DMS114 treated with DMSO at 0.1 percent for 48 hours (cell line): ENCODE measurements around the gene TTC23L.
"Not testable (repeated sequence)": the region's sequence is repeated elsewhere in the genome, so short reads cannot be mapped to it uniquely, and the experiment has no call there.

Experiments
- DNase-seq: peaks from one replicate; lab custom pipeline; 2025; ENCODE audit not compliant: unreplicated experiment; lab: John Stamatoyannopoulos, UW

Gene TTC23L

DNA sequence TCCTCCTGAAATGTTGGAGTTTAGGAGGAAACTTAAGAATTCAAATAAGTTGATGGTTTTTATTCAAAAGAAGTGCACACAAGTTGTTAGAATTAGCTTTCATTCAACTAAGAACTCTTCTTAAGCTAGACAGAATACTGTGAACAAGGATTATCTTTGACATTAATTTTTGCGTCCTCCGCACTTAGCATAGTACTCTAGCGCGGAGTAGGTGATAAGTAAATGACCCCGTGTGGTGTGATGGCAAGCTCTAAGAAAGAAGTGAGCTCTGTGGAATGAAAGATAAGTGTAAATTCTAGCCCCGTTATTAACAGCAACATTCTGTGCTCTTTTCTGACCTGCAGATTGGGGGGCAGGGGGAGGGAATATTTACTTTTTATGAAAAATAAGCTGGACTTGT, 77.6 kb downstream of the TTC23L start:
- no peak for DNase-seq

- DNase-seq, result no peak
Measured at GRCh38 chr5:34918025-34918424, 79.1 kb downstream of the TTC23L start.

DNA sequence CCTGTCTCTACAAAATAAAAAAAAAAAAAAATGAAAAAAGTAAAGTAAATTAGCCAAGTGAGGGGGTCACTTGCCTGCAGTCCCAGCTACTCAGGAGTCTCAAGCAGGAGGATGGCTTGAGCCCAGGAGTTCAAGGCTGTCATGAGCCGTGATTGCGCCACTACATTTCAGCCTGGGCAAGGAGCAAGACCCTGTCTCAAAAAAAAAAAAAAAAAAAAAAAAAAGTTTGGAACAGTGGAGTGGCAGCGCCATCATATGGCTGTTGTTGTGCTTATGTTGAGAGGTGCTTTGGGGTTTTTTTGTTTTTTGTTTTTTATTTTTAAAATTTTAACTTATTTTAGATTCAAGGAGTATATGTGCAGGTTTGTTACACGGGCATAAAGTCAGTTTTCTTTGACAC, 80.1 kb downstream of the TTC23L start:
- no peak for DNase-seq

DNA sequence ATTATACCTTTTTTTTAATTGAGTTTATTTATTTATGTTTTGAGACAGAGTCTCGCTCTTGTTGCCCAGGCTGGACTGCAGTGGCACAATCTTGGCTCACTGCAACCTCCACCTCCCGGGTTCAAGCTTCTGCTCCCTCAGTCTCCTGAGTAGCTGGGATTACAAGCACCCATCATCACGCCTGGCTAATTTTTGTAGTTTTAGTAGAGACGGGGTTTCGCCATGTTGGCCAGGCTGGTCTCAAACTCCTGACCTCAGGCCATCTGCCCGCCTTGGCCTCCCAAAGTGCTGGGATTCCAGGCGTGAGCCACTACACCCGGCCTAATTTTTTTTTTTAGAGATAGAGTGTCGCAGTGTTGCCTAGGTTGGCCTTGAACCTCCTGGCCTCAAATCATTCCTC, 84.3 kb downstream of the TTC23L start:
- DNase-seq, result not testable (repeated sequence)

DNA sequence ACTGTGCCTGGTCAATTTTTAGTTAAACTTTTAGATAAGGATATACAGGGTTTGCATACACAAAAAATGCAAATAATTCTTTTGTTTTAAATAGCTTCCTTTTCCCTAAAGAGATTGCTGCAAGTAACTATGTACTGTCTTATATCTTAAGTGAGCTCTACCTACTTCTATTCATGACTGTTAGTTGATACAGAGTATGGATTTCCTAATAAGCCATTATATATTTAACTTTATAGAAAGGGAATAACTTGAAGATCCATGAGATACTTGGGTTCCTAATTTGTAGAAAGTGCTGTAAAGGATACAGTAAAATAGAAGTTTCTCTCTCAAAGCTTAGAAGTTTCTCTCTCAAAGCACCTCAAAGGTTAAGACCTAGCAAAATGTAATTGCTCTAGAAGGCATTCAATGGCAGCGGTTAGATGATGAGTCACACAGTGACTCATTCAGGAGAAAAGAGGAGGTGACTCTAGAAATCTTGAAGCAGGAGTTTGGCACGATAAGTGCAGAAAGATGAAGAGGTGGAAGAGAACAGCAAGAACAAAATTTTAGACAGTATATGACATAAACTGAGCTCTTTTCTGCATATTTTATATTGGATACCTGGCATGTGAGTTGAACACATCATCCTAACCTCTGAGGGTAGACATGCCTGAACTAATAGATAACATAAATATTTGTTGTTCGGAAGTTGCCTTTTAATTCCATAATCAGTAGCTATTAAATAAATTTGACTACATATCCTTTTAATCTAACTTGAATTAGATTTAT, 84.9 kb downstream of the TTC23L start:
- DNase-seq, result no peak

GRCh38 chr5:34924462-34924765, 85.5 kb downstream of the TTC23L start:
- no peak for DNase-seq

DNA sequence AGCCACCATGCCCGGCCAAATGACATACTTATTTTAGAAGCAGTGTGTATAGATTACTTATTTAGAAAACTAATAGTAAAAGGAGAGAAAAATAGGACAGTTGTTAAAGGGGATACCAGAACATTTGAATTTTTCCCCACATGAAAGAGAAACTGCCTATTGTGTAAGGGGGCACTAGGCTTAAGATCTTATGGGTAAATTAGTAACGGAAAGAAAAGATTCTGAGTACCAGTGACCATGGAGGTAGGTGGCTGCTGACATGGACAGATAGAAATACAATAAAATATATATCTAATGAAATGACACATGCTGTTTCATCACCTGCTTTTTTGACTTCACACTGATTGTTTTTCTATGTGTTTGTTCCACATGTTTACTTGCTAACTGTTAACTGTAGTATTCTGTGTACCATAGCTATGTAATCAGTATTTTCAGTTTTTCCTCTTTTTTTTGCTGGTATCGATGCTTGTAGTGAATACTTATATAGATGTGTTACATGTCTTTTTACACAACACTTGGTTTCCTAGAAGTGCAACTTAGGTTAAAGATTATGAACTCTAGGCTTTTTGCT, 87.4 kb downstream of the TTC23L start:
- DNase-seq, result no peak

GRCh38 chr5:34927785-34928184, 88.8 kb downstream of the TTC23L start:
- DNase-seq, result no peak

GRCh38 chr5:34928267-34928666, 89.3 kb downstream of the TTC23L start:
- no peak for DNase-seq

DNA sequence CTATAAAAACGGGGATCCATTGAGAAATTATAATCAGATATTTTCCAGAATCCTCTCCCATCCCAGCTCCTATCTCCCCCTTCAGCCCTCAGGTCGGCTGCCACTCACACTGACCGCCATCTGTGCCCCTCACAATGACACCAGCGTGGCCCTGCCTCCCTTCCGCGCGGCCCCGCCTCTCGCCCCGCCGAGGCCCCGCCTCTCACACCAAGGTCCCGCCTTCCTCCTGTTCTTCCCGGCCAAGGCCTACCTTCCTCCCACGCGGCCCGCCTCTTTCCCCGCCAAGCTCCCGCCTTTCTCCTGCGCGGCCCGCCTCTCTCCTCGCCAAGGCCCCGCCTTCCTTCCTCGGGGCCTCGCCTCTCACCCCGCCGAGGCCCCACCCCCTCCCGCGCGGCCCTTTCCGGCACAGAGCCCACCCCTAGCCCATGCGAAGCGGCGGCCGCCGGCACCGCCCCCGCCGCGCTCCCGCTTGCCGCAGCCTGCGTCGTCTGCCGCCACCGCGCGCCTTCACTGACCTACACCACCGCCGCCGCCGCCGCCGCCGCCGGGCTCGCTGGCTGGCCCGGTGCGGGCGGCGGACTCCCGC, 90.3 kb downstream of the TTC23L start, which contains the start of gene DNAJC21:
DNAJC21 (plus strand) TSS at position 426 of the 586 bp plus-strand sequence. CDS start 261 bp downstream, outside the sequence.
- peak; percentile 92 for DNase-seq

DNA sequence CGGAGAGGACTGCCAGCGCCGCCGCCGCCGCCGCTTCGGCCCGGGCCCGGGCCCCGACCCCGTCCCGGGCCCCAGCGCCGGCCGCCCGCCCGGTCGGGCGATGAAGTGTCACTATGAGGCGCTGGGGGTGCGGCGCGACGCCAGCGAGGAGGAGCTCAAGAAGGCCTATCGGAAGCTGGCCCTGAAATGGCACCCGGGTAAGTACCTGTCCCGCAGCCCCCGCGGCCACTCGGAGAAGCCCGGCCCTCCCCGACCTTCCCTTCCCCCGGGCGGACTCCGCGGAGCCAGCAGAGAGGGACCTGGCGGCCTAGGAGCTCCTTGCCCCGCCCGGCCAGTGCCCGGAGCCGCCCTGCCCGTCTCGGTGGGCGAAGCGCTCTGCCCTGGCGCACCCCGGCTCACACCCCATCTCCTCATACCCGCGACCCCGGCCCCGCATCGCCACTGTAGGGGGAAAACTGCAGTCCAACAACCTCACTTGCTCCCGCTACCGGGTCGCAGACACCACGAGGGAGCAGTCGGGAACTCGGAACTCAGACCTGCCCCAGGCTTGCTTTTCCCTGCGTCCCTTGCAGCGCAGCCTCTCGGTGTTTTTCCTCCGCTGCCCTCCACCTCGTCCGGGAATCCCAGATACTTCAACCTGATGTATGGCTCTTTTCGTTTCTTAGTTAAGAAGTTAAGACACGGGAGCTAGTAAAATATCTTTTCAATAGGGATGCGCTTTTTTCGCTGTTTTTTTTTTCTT, 90.9 kb downstream of the TTC23L start:
- no peak for DNase-seq

GRCh38 chr5:34930462-34930844, 91.5 kb downstream of the TTC23L start:
- DNase-seq, result no peak

DNA sequence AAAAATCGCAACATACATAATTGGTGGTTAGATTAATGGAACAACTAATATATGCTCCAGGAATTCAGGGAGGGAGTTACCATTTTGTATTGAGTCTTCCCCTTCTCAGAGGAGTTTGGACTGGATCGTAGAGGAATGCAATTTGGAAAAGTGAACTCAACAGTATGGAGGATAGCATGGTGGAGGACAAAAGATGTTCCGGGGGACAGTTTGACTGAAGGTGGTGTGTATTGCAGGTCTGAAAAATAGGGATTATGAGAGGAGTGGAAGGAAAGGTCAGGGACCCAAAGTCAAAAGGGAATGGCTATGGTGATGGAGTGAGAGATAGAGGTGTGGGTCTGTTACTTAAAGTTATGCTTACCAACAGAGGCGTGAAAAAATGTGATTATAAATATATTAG, 91.9 kb downstream of the TTC23L start:
- no peak for DNase-seq

GRCh38 chr5:34932947-34933346, 94.0 kb downstream of the TTC23L start:
- DNase-seq, result no peak

- no peak for DNase-seq
Measured at GRCh38 chr5:34941936-34942335, 103.0 kb downstream of the TTC23L start.

- DNase-seq, result no peak
Measured at GRCh38 chr5:34944044-34944443, 105.1 kb downstream of the TTC23L start.

GRCh38 chr5:34944460-34945047, 105.6 kb downstream of the TTC23L start:
- no peak for DNase-seq
